Prostate gland (tissue), 2 donors: Measurements from ENCODE around the gene FAM163B.

Source experiments
- POLR2AphosphoS5 ChIP-seq: sonication (generic); formaldehyde crosslinking; IDR thresholded peaks from one replicate; pipeline ENCODE4 v1.6.1; 2017; ENCODE audit warnings: antibody characterized with exemption
- TF ChIP-seq, protein P1 (sequence below), 4 experiments: fragments of 200-600 bp in 2 of 4; fragments of 450-650 bp in 2 of 4; sonication (generic) in 2 of 4; IDR thresholded peaks; 1 replicate in 3 of 4; 2 replicates in 1 of 4; pipeline ENCODE4 v1.5.1; 2016 to 2019; ENCODE audit warnings: antibody characterized with exemption in 4 of 4, mild to moderate bottlenecking in 2 of 4, moderate library complexity in 2 of 4

DNA sequence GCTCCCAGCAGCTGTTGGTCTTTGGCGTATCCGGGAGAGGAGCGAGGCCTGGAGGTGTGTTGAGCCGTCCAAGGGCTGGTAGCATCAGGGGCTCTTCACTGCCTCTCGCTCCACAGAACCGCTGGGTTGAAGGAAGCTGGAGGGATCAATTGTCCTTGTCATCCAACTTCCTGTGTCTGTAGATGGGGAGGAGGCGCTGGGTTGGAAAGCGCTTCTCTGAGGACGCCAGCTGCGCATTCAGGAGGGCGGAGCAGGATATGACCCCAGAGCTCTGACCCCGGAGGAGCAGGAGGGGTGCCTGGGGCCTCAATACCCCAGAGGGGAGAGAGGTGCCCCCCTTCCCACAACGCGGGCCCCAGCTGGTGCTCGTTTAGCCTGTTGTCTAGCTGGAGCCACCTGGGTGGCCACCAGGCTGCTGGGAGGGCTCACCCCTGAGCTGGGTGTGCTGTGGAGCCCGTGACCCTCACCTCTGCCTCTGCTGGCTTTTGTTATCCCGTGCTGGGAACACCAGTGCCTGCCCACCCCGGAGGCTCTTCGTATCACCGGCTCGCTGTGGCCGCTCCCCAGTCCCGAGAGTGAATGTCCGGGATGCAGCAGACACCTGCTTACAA, 25.0 kb upstream of the FAM163B start:
- no peak for TF ChIP-seq POLR2AphosphoS5
- TF ChIP-seq, protein P1, sequence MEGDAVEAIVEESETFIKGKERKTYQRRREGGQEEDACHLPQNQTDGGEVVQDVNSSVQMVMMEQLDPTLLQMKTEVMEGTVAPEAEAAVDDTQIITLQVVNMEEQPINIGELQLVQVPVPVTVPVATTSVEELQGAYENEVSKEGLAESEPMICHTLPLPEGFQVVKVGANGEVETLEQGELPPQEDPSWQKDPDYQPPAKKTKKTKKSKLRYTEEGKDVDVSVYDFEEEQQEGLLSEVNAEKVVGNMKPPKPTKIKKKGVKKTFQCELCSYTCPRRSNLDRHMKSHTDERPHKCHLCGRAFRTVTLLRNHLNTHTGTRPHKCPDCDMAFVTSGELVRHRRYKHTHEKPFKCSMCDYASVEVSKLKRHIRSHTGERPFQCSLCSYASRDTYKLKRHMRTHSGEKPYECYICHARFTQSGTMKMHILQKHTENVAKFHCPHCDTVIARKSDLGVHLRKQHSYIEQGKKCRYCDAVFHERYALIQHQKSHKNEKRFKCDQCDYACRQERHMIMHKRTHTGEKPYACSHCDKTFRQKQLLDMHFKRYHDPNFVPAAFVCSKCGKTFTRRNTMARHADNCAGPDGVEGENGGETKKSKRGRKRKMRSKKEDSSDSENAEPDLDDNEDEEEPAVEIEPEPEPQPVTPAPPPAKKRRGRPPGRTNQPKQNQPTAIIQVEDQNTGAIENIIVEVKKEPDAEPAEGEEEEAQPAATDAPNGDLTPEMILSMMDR (IDR thresholded peaks at IDR 0.05): no peak
